Activated B cell treated with CpG ODN at 0.5 μM for 24 hours (primary cell): ENCODE measurements around the gene PLET1. TPM values are rescaled to one million over a fixed set of nuclear protein-coding genes. Genes with fewer than 3 reads are reported as not detected.

ENCODE experiments used
- ATAC-seq: fragments of 200-7000 bp; cut with Tn5 transposase; one replicate; pipeline ENCODE4 v1.10.0; 2021; ENCODE audit warnings: low read depth, mild to moderate bottlenecking, moderate library complexity
- CTCF ChIA-PET: fragments of 350-600 bp; sonication (Branson Sonifier 250); formaldehyde crosslinking; loops from one replicate; lab custom pipeline; 2021; ENCODE audit warnings: antibody characterized with exemption; lab: Charles Lee
- POLR2A ChIA-PET: fragments of 350-600 bp; sonication (Branson Sonifier 250); formaldehyde crosslinking; loops from one replicate; lab custom pipeline; 2021; ENCODE audit warnings: antibody characterized with exemption; lab: Charles Lee
- DNase-seq: peaks from one replicate; pipeline ENCODE4 v3.0.0; 2022
- H3K27ac Mint-ChIP-seq: one replicate; pipeline ENCODE4 v1.8.0; 2020; ENCODE audit warnings: mixed read lengths
- H3K27me3 Mint-ChIP-seq: one replicate; pipeline ENCODE4 v1.8.0; 2021; ENCODE audit warnings: mixed read lengths
- H3K36me3 Mint-ChIP-seq: one replicate; pipeline ENCODE4 v1.8.0; 2021; ENCODE audit warnings: low read depth, mixed read lengths
- H3K4me1 Mint-ChIP-seq: one replicate; pipeline ENCODE4 v1.8.0; 2021; ENCODE audit warnings: mixed read lengths
- H3K4me3 Mint-ChIP-seq: one replicate; pipeline ENCODE4 v1.8.0; 2020; ENCODE audit warnings: mild to moderate bottlenecking, mixed read lengths
- H3K9me3 Mint-ChIP-seq: one replicate; pipeline ENCODE4 v1.8.0; 2020; ENCODE audit warnings: mixed read lengths
- CTCF ChIP-seq: fragments of 200-600 bp; IDR thresholded peaks from one replicate; pipeline ENCODE4 v1.8.0; 2022; ENCODE audit warnings: antibody characterized with exemption, mild to moderate bottlenecking
- intact Hi-C: fragments of 100-400 bp; cut with micrococcal nuclease; formaldehyde crosslinking; loops from one replicate; pipeline ENCODE4 v1.15.1; 2024
- total RNA-seq: library from RNA; stranded (reverse); gene quantifications from 2 replicates; pipeline ENCODE4 v1.2.3, GENCODE V29; 2022

PLET1 gene
- total RNA-seq = not detected in 2 replicates

- Mint-ChIP-seq H3K9me3 (no peaks in the 10 kb centered on the region), H3K4me3 (no peak within 1 kb of the TSS), H3K4me1 (no peaks in the 10 kb centered on the region), H3K27ac (no peak within 1 kb of the TSS), H3K36me3 (peaks cover 3% of the 10 kb centered on the region), H3K27me3 (no peaks in the 10 kb centered on the region)
- DNase-seq (no peak), ATAC-seq (no peak)
- ChIA-PET POLR2A (no interaction called here), CTCF (no interaction called here)
- TF ChIP-seq CTCF = no peak
- intact Hi-C loops = no loop called here
Observed at GRCh38 chr11:112260490-112260889, at the start of gene PLET1. Gene PLET1, minus strand, starts transcription at chr11:112260860. Its CDS starts 271 bp downstream, at chr11:112260589.

GRCh38 chr11:112310419-112310818 lies 49.8 kb upstream of the PLET1 start:
- intact Hi-C loops = no loop called here
- no peak overlapping the region for H3K27ac Mint-ChIP-seq
- no peaks in the 10 kb centered on the region for H3K27me3 Mint-ChIP-seq

GRCh38 chr11:112308651-112309050 lies 48.0 kb upstream of the PLET1 start:
- POLR2A ChIA-PET = no interaction called here
- no peak for TF ChIP-seq CTCF

More at GRCh38 chr11:112310419-112310818, 49.8 kb upstream of the PLET1 start:
- CTCF ChIA-PET = no interaction called here
- Mint-ChIP-seq H3K36me3 (peaks cover 4% of the 10 kb centered on the region), H3K9me3 (peaks cover 4% of the 10 kb centered on the region), H3K4me3 (no peak overlapping the region), H3K4me1 (no peaks in the 10 kb centered on the region)
- DNase-seq (no peak), ATAC-seq (no peak)
- TF ChIP-seq CTCF = no peak
- POLR2A ChIA-PET = no interaction called here

GRCh38 chr11:112307616-112308015 lies 47.0 kb upstream of the PLET1 start:
- intact Hi-C loops = no loop called here
- Mint-ChIP-seq H3K27me3 (no peaks in the 10 kb centered on the region), H3K36me3 (peaks cover 5% of the 10 kb centered on the region), H3K4me1 (no peaks in the 10 kb centered on the region), H3K9me3 (peaks cover 4% of the 10 kb centered on the region), H3K4me3 (no peak overlapping the region), H3K27ac (no peak overlapping the region)
- DNase-seq = no peak
- ATAC-seq = no peak
- CTCF ChIA-PET = no interaction called here
- no peak for TF ChIP-seq CTCF
- POLR2A ChIA-PET = no interaction called here

More at GRCh38 chr11:112308651-112309050, 48.0 kb upstream of the PLET1 start:
- intact Hi-C loops = no loop called here
- H3K36me3 Mint-ChIP-seq = peaks cover 5% of the 10 kb centered on the region
- no peak overlapping the region for H3K4me3 Mint-ChIP-seq
- CTCF ChIA-PET = no interaction called here
- no peaks in the 10 kb centered on the region for H3K4me1 Mint-ChIP-seq
- peaks cover 4% of the 10 kb centered on the region for H3K9me3 Mint-ChIP-seq
- H3K27me3 Mint-ChIP-seq = no peaks in the 10 kb centered on the region
- no peak for DNase-seq
- no peak for ATAC-seq
- no peak overlapping the region for H3K27ac Mint-ChIP-seq

GRCh38 chr11:112306230-112306629 lies 45.6 kb upstream of the PLET1 start:
- DNase-seq (no peak), ATAC-seq (no peak)
- no peak overlapping the region for H3K27ac Mint-ChIP-seq
- no peak overlapping the region for H3K4me3 Mint-ChIP-seq
- ChIA-PET POLR2A (no interaction called here), CTCF (no interaction called here)
- TF ChIP-seq CTCF = no peak
- no peaks in the 10 kb centered on the region for H3K4me1 Mint-ChIP-seq
- H3K27me3 Mint-ChIP-seq = no peaks in the 10 kb centered on the region
- peaks cover 4% of the 10 kb centered on the region for H3K9me3 Mint-ChIP-seq
- H3K36me3 Mint-ChIP-seq = peaks cover 4% of the 10 kb centered on the region
- intact Hi-C loops = no loop called here
